ENCODE results near the gene SMARCE1.

- no peak for TF ChIP-seq PBX3 (CRISPR knock-in tag; IDR thresholded peaks at IDR 0.05)
- no peak for TF ChIP-seq YY1 (tag by site-specific recombination; IDR thresholded peaks at IDR 0.05)
- no peak for TF ChIP-seq REST (tag by site-specific recombination; IDR thresholded peaks at IDR 0.05)
- no peak for TF ChIP-seq SETDB1 (IDR thresholded peaks at IDR 0.05; ENCODE audit: insufficient read length, low read length)
- no peak for TF ChIP-seq CTCF (tag by site-specific recombination; IDR thresholded peaks at IDR 0.05)
- no peak for TF ChIP-seq BCL11A (tag by site-specific recombination; IDR thresholded peaks at IDR 0.05; ENCODE audit: low read depth)
- TF ChIP-seq ZNF449 (tag by site-specific recombination; IDR thresholded peaks at IDR 0.05), result no peak
- no peak for TF ChIP-seq HIC1 (tag by site-specific recombination; IDR thresholded peaks at IDR 0.05)
- no peak for TF ChIP-seq ZNF274 (IDR thresholded peaks at IDR 0.05; ENCODE audit: low read length)
- TF ChIP-seq ZNF274 (tag by site-specific recombination; IDR thresholded peaks at IDR 0.05; ENCODE audit: borderline replicate concordance), result no peak
- no peak for TF ChIP-seq ZNF114 (tag by site-specific recombination; IDR thresholded peaks at IDR 0.05)
Observed at GRCh38 chr17:40678902-40679522, 31.4 kb upstream of the SMARCE1 start.
